B cell (primary cell): ENCODE results near the gene GYS1. TPM values are rescaled to one million over a fixed set of nuclear protein-coding genes. Genes with fewer than 3 reads are reported as not detected.

Experiments
- ATAC-seq: fragments of 200-7000 bp; cut with Tn5 transposase; one replicate; pipeline ENCODE4 v1.10.0; 2021; ENCODE audit warnings: low read depth, mild to moderate bottlenecking, moderate number of reproducible peaks, moderate library complexity
- CTCF ChIA-PET: fragments of 350-600 bp; sonication (Branson Sonifier 250); formaldehyde crosslinking; loops from one replicate; lab custom pipeline; 2021; ENCODE audit warnings: antibody characterized with exemption, inconsistent platforms; lab: Charles Lee
- POLR2A ChIA-PET: fragments of 350-600 bp; sonication (Branson Sonifier 250); formaldehyde crosslinking; loops from one replicate; lab custom pipeline; 2021; ENCODE audit warnings: antibody characterized with exemption; lab: Charles Lee
- DNase-seq: peaks from one replicate; pipeline ENCODE4 v3.0.0; 2013
- H2AFZ ChIP-seq: 2 replicates; pipeline ENCODE4 v1.6.1; 2012; ENCODE audit warnings: mild to moderate bottlenecking, low read depth, low read length; ENCODE audit not compliant: insufficient read depth, poor library complexity, severe bottlenecking
- H3K27ac ChIP-seq, 2 donors: 1 replicate in 1 of 2; 2 replicates in 1 of 2; pipeline ENCODE4 v1.5.1; 2012 to 2013; ENCODE audit warnings: low read length in 2 of 2, mild to moderate bottlenecking in 2 of 2, moderate library complexity in 1 of 2
- H3K27me3 ChIP-seq, 4 experiments: fragments of 200-600 bp in 1 of 4; sonication (generic) in 1 of 4; replicated peaks in 1 of 4; 1 replicate in 2 of 4; 2 replicates in 2 of 4; pipeline versions ENCODE4 v1.6.1 to v1.7.0; 2013 to 2016; ENCODE audit warnings: low read length in 3 of 4, mild to moderate bottlenecking in 2 of 4, mixed read lengths in 1 of 4, moderate library complexity in 1 of 4; ENCODE audit not compliant: insufficient read depth in 4 of 4, control insufficient read depth in 3 of 4; ENCODE audit errors: control extremely low read depth in 1 of 4
- H3K36me3 ChIP-seq, 2 experiments: replicated peaks in 1 of 2; 1 replicate in 1 of 2; 2 replicates in 1 of 2; pipeline versions ENCODE4 v1.6.1 to v1.7.1; 2013; ENCODE audit warnings: low read length in 1 of 2; ENCODE audit not compliant: insufficient read depth in 2 of 2, control insufficient read depth in 1 of 2; ENCODE audit errors: control extremely low read depth in 1 of 2, extremely low read depth in 1 of 2
- H3K4me1 ChIP-seq, 2 donors: fragments of 200-600 bp in 1 of 2; sonication (generic) in 1 of 2; 1 replicate in 1 of 2; 2 replicates in 1 of 2; pipeline versions ENCODE4 v1.5.1 to v1.6.1; 2013 to 2017; ENCODE audit warnings: low read length in 2 of 2; ENCODE audit not compliant: control insufficient read depth in 2 of 2, insufficient read depth in 2 of 2
- H3K4me2 ChIP-seq: replicated peaks from 2 replicates; pipeline ENCODE3; 2012; ENCODE audit warnings: mild to moderate bottlenecking, low read depth, low read length; ENCODE audit not compliant: poor library complexity, severe bottlenecking
- H3K4me3 ChIP-seq, 5 experiments: fragments of 200-600 bp in 1 of 5; sonication (generic) in 1 of 5; 1 replicate in 3 of 5; 2 replicates in 2 of 5; pipeline versions ENCODE4 v1.5.1 to v1.7.0; 2011 to 2016; ENCODE audit warnings: low read length in 4 of 5, mild to moderate bottlenecking in 4 of 5, low read depth in 2 of 5, control low read depth in 1 of 5, moderate library complexity in 1 of 5; ENCODE audit not compliant: insufficient read depth in 1 of 5; ENCODE audit errors: control extremely low read depth in 1 of 5, extremely low read depth in 1 of 5
- H3K79me2 ChIP-seq: fragments of 200-600 bp; sonication (generic); one replicate; pipeline ENCODE4 v1.6.0; 2016; ENCODE audit warnings: low read length; ENCODE audit not compliant: control insufficient read depth, insufficient read depth
- H3K9ac ChIP-seq: fragments of 200-600 bp; sonication (generic); 2 replicates; pipeline ENCODE4 v1.6.1; 2017; ENCODE audit warnings: mild to moderate bottlenecking, low read length, moderate library complexity
- H3K9me3 ChIP-seq, 3 donors: one replicate each; pipeline versions ENCODE4 v1.6.1 to v1.7.1; 2013; ENCODE audit warnings: low read length in 2 of 3; ENCODE audit not compliant: control insufficient read depth in 2 of 3, insufficient read depth in 1 of 3; ENCODE audit errors: control extremely low read depth in 1 of 3
- H4K20me1 ChIP-seq: 2 replicates; pipeline ENCODE4 v1.6.0; 2012; ENCODE audit warnings: mild to moderate bottlenecking, low read length; ENCODE audit not compliant: insufficient read depth, control insufficient read depth, poor library complexity, severe bottlenecking
- H3K27ac Mint-ChIP-seq: one replicate; pipeline ENCODE4 v1.8.0; 2021; ENCODE audit warnings: mixed read lengths
- H3K27me3 Mint-ChIP-seq: one replicate; pipeline ENCODE4 v1.8.0; 2021; ENCODE audit warnings: mixed read lengths
- H3K4me1 Mint-ChIP-seq: one replicate; pipeline ENCODE4 v1.8.0; 2021; ENCODE audit warnings: mixed read lengths
- H3K4me3 Mint-ChIP-seq: one replicate; pipeline ENCODE4 v1.8.0; 2021; ENCODE audit warnings: mixed read lengths
- H3K9me3 Mint-ChIP-seq: one replicate; pipeline ENCODE4 v1.8.0; 2022; ENCODE audit warnings: mixed read lengths; ENCODE audit not compliant: insufficient read depth
- EZH2 ChIP-seq: IDR thresholded peaks from 2 replicates; pipeline ENCODE4 v1.6.1; 2012; ENCODE audit warnings: borderline replicate concordance, low read depth, mild to moderate bottlenecking, moderate library complexity, low read length; ENCODE audit not compliant: insufficient read depth, poor library complexity, severe bottlenecking
- WGBS: methylation state at CpG from one replicate; pipeline ENCODE4 v1.1.5; 2013; ENCODE audit warnings: missing lambda C conversion rate; ENCODE audit not compliant: insufficient coverage; 5-methylcytosine and 5-hydroxymethylcytosine counted together
- intact Hi-C: fragments of 100-400 bp; cut with micrococcal nuclease; formaldehyde crosslinking; loops from one replicate; pipeline ENCODE4 v1.10.0; 2022
- polyA plus RNA-seq: library from polyadenylated mRNA; depleted of rRNA; stranded (reverse); fragments of >200 nt; gene quantifications from 2 replicates; pipeline ENCODE4 v1.2.3, GENCODE V29; 2012
- total RNA-seq, 2 donors: library from RNA; stranded (reverse); fragments of 120-200 nt in 1 of 2; gene quantifications; 1 replicate in 1 of 2; 2 replicates in 1 of 2; pipeline versions ENCODE4 v1.2.3 to v1.2.4, GENCODE V29; 2013 to 2022
- TF ChIP-seq, protein P1 (sequence below): fragments of 200-600 bp; IDR thresholded peaks from one replicate; pipeline ENCODE4 v1.8.0; 2022; ENCODE audit warnings: antibody characterized with exemption, mild to moderate bottlenecking

GYS1 gene
- total and polyA plus RNA-seq, 2 donors (not counting 1 experiment from before 2014, with no cell fraction given) = 28.9 to 62.7 TPM

DNA sequence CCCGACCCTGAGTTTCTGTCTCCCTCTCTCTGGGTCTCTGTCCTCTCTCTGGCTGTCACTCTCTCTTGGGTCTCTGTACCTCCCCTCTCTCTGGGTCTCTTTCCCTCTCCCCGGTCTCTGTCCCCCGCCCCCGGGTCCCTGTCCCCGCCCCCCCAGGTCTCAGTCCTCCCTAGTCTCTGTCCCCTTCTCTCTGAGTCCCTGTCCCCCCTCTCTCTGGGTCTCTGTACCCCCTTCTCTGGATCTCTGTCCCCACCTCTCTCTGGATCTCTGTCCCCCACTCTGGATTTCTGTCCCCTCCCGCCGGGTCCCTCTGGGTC lies 30.3 kb downstream of the GYS1 start:
- intact Hi-C loops = no loop called here
- H3K4me3 Mint-ChIP-seq = peak overlapping the region; percentile 64
- H3K36me3 ChIP-seq = peaks cover 0 to 20% of the 10 kb centered on the region in 2 experiments
- TF ChIP-seq, protein P1, sequence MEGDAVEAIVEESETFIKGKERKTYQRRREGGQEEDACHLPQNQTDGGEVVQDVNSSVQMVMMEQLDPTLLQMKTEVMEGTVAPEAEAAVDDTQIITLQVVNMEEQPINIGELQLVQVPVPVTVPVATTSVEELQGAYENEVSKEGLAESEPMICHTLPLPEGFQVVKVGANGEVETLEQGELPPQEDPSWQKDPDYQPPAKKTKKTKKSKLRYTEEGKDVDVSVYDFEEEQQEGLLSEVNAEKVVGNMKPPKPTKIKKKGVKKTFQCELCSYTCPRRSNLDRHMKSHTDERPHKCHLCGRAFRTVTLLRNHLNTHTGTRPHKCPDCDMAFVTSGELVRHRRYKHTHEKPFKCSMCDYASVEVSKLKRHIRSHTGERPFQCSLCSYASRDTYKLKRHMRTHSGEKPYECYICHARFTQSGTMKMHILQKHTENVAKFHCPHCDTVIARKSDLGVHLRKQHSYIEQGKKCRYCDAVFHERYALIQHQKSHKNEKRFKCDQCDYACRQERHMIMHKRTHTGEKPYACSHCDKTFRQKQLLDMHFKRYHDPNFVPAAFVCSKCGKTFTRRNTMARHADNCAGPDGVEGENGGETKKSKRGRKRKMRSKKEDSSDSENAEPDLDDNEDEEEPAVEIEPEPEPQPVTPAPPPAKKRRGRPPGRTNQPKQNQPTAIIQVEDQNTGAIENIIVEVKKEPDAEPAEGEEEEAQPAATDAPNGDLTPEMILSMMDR = no peak
- TF ChIP-seq EZH2 = no peak
- H2AFZ ChIP-seq = peak overlapping the region; percentile 73
- CTCF ChIA-PET = interaction anchor here (1.5 kb wide), 2 partner anchors 8 to 30 kb away, joined by 4 to 8 read pairs; partner anchors contain the start of genes GYS1 and RUVBL2
- H3K9me3 Mint-ChIP-seq = no peaks in the 10 kb centered on the region
- H3K9me3 ChIP-seq = no peaks in the 10 kb centered on the region
- H3K4me1 Mint-ChIP-seq = peaks cover 63% of the 10 kb centered on the region
- peak overlapping the region in 4 of 5 experiments; percentile 27 to 65 (median 36) for H3K4me3 ChIP-seq
- peak overlapping the region; percentile 85 to 88 for H3K27ac ChIP-seq
- POLR2A ChIA-PET = interaction anchor here (0.5 to 1.5 kb wide), 7 partner anchors 11 to 1366 kb away, joined by 3 to 11 read pairs (median 4); partner anchors contain the start of gene KCNC3
- peaks cover 32% of the 10 kb centered on the region for H3K79me2 ChIP-seq
- H3K27me3 ChIP-seq = no peaks in the 10 kb centered on the region
- peak overlapping the region; percentile 50 for H3K9ac ChIP-seq
- H4K20me1 ChIP-seq = peaks cover 22% of the 10 kb centered on the region
- no peak for ATAC-seq
- peak overlapping the region; percentile 93 for H3K27ac Mint-ChIP-seq
- no peaks in the 10 kb centered on the region for H3K27me3 Mint-ChIP-seq
- peaks cover 41 to 51% of the 10 kb centered on the region in 2 donors for H3K4me1 ChIP-seq
- WGBS = no CpG with 5 or more reads among the region's 7 CpGs
- no peak for DNase-seq
- H3K4me2 ChIP-seq = peak overlapping the region; percentile 75

DNA sequence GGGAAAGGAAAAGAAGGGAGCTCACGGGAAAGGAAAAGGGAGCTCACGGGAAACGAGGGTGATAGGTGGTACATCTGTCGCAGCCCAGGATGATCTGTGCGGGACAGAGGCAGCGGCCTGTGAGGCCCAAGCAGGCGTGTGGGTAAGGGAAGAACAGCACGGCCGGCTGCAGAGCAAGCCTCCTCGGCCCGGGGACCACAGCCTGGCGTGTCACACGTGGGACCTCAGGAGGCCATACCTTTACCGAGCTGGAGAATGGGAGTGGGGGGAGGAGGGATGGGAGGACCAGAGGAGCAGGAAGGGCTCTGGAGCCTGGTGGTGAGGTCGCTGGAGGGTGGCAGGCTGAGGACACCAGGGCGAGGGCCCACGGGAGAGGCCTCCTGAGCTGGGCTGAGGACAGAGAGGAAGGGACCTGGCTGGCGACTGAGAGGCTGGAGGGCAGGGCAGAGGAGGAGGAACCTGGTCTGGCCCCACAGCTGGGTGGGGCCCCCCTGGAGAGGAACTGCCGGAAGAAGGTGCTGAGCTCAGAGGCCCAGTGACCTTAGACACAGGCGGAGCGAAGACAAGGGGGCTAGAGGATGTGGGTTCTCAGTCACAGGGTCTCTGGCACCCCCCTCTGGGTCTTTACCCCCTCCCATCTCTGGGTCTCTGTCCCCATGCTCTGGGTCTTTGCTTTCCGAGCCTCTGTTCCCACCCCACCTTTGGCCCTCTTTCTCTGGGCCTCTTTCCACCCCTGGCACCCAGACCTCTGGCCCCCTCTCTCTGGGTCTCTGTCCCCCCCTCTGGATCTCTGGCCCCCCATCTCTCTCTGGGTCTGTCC lies 30.9 kb downstream of the GYS1 start:
- no peaks in the 10 kb centered on the region for H3K9me3 Mint-ChIP-seq
- H3K27ac Mint-ChIP-seq = peak overlapping the region; percentile 93
- H3K4me2 ChIP-seq = peak overlapping the region; percentile 75
- H2AFZ ChIP-seq = peak overlapping the region; percentile 73
- WGBS = 26% methylated on average over 20 of the region's 22 CpGs
- H3K4me1 ChIP-seq = peaks cover 41 to 46% of the 10 kb centered on the region in 2 donors
- peaks cover 0 to 15% of the 10 kb centered on the region in 2 experiments for H3K36me3 ChIP-seq
- ATAC-seq = peak; percentile 41
- H3K9me3 ChIP-seq = no peaks in the 10 kb centered on the region
- intact Hi-C loops = no loop called here
- H3K27me3 ChIP-seq = no peaks in the 10 kb centered on the region
- H3K9ac ChIP-seq = peak overlapping the region; percentile 50
- H3K4me1 Mint-ChIP-seq = peaks cover 57% of the 10 kb centered on the region
- POLR2A ChIA-PET = interaction anchor here (0.5 to 1.5 kb wide), 10 partner anchors 8 to 1367 kb away, joined by 3 to 11 read pairs (median 4); partner anchors contain the start of genes BAX and KCNC3
- H3K27ac ChIP-seq = peak overlapping the region; percentile 85 to 88
- DNase-seq = peak; percentile 79
- no peaks in the 10 kb centered on the region for H3K27me3 Mint-ChIP-seq
- H3K4me3 Mint-ChIP-seq = peak overlapping the region; percentile 64
- H3K79me2 ChIP-seq = peaks cover 32% of the 10 kb centered on the region
- TF ChIP-seq EZH2 = no peak
- TF ChIP-seq, protein P1 = no peak
- peaks cover 19% of the 10 kb centered on the region for H4K20me1 ChIP-seq
- H3K4me3 ChIP-seq = peak overlapping the region; percentile 3 to 42 (median 27)
- CTCF ChIA-PET = interaction anchor here (1.5 kb wide), 2 partner anchors 8 to 31 kb away, joined by 4 to 8 read pairs; partner anchors contain the start of genes GYS1 and RUVBL2
